ENCODE results near the gene AP1G2.
"Not testable (repeated sequence)": the region's sequence is repeated elsewhere in the genome, so short reads cannot be mapped to it uniquely, and the experiment has no call there.

The AP1G2 gene

DNA sequence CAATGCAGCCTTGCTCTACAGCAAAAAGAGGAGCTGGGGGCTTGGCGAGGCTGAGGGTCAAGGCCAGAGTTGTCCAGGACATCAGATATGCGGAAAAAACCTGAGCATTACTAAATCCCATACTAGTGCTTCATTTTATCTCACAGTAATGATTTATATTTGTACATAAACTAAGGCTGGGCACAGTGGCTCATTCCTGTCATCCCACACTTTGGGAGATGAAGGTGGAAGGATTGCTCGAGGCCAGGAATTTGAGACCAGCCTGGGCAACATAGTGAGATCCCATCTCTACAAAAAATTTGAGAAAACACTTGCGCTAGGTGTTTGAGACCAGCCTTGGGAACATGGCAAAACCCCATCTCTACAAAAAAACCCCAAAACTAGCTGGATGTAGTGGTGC, 22.6 kb upstream of the AP1G2 start:
- TF ChIP-seq GABPA (IDR thresholded peaks at IDR 0.05; ENCODE audit: low read depth) (no peak), SPI1 (IDR thresholded peaks at IDR 0.05; ENCODE audit: borderline replicate concordance, low read depth) (no peak), POLR2AphosphoS5 (IDR thresholded peaks at IDR 0.05; ENCODE audit: low read depth) (no peak)
- TF ChIP-seq, protein P1, sequence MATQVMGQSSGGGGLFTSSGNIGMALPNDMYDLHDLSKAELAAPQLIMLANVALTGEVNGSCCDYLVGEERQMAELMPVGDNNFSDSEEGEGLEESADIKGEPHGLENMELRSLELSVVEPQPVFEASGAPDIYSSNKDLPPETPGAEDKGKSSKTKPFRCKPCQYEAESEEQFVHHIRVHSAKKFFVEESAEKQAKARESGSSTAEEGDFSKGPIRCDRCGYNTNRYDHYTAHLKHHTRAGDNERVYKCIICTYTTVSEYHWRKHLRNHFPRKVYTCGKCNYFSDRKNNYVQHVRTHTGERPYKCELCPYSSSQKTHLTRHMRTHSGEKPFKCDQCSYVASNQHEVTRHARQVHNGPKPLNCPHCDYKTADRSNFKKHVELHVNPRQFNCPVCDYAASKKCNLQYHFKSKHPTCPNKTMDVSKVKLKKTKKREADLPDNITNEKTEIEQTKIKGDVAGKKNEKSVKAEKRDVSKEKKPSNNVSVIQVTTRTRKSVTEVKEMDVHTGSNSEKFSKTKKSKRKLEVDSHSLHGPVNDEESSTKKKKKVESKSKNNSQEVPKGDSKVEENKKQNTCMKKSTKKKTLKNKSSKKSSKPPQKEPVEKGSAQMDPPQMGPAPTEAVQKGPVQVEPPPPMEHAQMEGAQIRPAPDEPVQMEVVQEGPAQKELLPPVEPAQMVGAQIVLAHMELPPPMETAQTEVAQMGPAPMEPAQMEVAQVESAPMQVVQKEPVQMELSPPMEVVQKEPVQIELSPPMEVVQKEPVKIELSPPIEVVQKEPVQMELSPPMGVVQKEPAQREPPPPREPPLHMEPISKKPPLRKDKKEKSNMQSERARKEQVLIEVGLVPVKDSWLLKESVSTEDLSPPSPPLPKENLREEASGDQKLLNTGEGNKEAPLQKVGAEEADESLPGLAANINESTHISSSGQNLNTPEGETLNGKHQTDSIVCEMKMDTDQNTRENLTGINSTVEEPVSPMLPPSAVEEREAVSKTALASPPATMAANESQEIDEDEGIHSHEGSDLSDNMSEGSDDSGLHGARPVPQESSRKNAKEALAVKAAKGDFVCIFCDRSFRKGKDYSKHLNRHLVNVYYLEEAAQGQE (IDR thresholded peaks at IDR 0.05; ENCODE audit: insufficient replicate concordance, low read depth) = no peak
- TF ChIP-seq, protein P2, sequence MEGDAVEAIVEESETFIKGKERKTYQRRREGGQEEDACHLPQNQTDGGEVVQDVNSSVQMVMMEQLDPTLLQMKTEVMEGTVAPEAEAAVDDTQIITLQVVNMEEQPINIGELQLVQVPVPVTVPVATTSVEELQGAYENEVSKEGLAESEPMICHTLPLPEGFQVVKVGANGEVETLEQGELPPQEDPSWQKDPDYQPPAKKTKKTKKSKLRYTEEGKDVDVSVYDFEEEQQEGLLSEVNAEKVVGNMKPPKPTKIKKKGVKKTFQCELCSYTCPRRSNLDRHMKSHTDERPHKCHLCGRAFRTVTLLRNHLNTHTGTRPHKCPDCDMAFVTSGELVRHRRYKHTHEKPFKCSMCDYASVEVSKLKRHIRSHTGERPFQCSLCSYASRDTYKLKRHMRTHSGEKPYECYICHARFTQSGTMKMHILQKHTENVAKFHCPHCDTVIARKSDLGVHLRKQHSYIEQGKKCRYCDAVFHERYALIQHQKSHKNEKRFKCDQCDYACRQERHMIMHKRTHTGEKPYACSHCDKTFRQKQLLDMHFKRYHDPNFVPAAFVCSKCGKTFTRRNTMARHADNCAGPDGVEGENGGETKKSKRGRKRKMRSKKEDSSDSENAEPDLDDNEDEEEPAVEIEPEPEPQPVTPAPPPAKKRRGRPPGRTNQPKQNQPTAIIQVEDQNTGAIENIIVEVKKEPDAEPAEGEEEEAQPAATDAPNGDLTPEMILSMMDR (IDR thresholded peaks at IDR 0.05; ENCODE audit: insufficient read depth, low read length) = no peak
- Histone ChIP-seq H3K27ac (replicated peaks) (no peak overlapping the region), H3K4me3 (replicated peaks; ENCODE audit: insufficient read depth, low read length) (no peak overlapping the region), H3K27me3 (ENCODE audit: insufficient read depth, poor library complexity, severe bottlenecking) (peaks cover 2% of the 10 kb centered on the region)
- no peak for DNase-seq (ENCODE audit: low read depth in 1 of 2, low spot score in 1 of 2)

DNA sequence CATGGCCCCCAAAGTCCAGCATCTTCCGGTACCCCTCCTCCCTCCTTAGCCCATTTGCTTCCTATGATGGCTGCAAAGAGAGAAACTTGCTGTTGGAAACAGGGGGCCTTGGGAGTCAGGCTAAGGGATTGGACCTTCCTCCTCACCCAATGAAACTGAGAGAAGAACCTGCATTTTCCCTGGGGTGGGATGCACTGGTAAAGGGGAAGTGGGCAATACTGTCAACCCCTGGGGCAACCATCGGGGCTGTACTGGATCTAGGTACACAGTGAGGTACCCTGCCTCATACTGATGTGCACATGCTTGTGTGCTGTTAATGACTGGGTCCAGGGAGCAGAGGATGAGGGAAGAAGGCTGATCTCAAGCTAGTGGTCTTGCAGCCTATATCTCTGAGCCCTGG, 22.0 kb upstream of the AP1G2 start:
- Histone ChIP-seq H3K4me3 (replicated peaks; ENCODE audit: insufficient read depth, low read length) (no peak overlapping the region), H3K27me3 (ENCODE audit: insufficient read depth, poor library complexity, severe bottlenecking) (peaks cover 2% of the 10 kb centered on the region), H3K27ac (replicated peaks) (no peak overlapping the region)
- no peak for DNase-seq (ENCODE audit: low read depth in 1 of 2, low spot score in 1 of 2)
- TF ChIP-seq, protein P2 (IDR thresholded peaks at IDR 0.05; ENCODE audit: insufficient read depth, low read length) = no peak
- TF ChIP-seq SPI1 (IDR thresholded peaks at IDR 0.05; ENCODE audit: borderline replicate concordance, low read depth) (no peak), GABPA (IDR thresholded peaks at IDR 0.05; ENCODE audit: low read depth) (no peak), POLR2AphosphoS5 (IDR thresholded peaks at IDR 0.05; ENCODE audit: low read depth) (no peak)
- TF ChIP-seq, protein P1 (IDR thresholded peaks at IDR 0.05; ENCODE audit: insufficient replicate concordance, low read depth) = no peak

DNA sequence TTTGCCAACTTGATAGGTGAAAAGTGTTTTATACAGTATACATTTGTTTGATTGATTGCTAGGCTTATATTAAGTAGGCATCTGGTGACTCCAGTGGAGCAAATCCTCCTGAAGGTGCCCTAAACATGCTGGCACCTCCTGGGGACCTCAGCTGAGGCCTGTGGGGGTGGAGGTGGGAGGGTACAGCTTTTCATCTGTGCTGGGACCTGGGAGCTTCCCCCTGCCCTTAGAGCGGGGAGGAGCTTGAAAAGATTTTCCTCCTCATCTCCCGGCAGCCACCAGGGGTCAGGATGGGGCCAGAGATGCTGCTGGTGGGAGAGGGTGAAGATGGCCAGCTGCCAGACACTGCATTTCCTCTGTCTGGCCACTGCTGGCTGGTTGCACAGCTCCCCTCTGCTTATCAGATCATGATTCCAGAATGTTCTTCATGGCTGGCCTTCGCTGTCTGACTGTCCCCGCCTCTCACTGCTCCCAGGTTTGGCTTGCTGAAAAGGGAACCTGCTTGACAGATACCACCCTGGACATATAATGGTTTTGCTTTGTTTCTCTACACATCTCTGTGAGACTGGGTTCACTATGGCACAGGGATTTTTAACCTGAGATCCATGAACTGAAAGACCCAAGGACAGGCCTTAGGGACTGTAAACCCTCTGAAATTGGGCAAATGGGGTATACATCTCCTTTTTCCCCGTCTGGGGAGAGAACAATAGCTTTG, 21.4 kb upstream of the AP1G2 start:
- H3K4me3 ChIP-seq (replicated peaks; ENCODE audit: insufficient read depth, low read length) = no peak overlapping the region
- no peak overlapping the region for H3K27ac ChIP-seq (replicated peaks)
- TF ChIP-seq, protein P1 (IDR thresholded peaks at IDR 0.05; ENCODE audit: insufficient replicate concordance, low read depth) = no peak
- TF ChIP-seq POLR2AphosphoS5 (IDR thresholded peaks at IDR 0.05; ENCODE audit: low read depth) = peak; percentile 45; the same call in 1 of the 2 replicates
- TF ChIP-seq, protein P2 (IDR thresholded peaks at IDR 0.05; ENCODE audit: insufficient read depth, low read length) = peak; percentile 75
- peak; percentile 58 to 86 for DNase-seq (ENCODE audit: low read depth in 1 of 2, low spot score in 1 of 2)
- peaks cover 2% of the 10 kb centered on the region for H3K27me3 ChIP-seq (ENCODE audit: insufficient read depth, poor library complexity, severe bottlenecking)

DNA sequence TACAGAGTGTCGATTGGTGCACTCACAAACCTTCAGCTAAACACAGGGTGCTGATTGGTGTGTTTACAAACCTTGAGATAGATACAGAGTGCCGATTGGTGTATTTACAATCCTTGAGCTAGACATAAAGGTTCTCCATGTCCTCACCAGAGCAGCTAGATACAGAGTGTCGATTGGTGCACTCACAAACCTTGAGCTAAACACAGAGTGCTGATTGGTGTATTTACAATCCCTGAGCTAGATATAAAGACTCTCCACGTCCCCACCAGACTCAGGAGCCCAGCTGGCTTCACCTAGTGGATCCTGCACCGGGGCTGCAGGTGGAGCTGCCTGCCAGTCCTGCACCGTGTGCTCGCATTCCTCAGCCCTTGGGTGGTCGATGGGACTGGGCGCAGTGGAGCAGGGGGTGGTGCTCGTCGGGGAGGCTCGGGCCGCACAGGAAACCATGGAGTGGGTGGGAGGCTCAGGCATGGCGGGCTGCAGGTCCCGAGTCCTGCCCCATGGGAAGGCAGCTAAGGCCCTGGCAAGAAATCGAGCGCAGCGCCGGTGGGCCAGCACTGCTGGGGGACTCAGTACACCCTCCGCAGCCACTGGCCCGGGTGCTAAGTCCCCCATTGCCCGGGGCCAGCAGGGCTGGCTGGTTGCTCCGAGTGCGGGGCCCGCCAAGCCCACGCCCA, 17.1 kb upstream of the AP1G2 start:
- H3K27me3 ChIP-seq (ENCODE audit: insufficient read depth, poor library complexity, severe bottlenecking); DNase-seq (ENCODE audit: low read depth in 1 of 2, low spot score in 1 of 2); H3K4me3 ChIP-seq (replicated peaks; ENCODE audit: insufficient read depth, low read length); H3K27ac ChIP-seq (replicated peaks): not testable (repeated sequence)

DNA sequence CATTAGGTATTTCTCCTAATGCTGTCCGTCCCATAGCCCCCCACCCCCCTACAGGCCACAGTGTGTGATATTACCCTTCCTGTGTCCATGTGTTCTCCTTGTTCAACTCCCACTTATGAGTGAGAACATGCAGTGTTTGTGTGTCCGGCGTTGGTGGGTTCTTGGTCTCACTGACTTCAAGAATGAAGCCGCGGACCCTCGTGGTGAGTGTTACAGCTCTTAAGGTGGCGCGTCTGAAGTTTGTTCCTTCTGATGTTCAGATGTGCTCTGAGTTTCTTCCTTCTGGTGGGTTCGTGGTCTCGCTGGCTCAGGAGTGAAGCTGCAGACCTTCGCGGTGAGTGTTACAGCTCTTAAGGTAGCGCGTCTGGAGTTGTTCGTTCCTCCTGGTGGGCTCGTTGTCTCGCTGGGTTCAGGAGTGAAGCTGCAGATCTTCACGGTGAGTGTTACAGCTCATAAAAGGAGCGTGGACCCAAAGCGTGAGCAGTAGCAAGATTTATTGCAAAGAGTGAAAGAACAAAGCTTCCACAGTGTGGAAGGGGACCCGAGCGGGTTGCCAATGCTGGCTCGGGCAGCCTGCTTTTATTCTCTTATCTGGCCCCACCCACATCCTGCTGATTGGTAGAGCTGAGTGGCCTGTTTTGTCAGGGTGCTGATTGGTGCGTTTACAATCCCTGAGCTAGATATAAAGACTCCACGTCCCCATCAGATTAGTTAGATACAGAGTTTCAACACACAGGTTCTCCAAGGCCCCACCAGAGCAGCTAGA, 16.4 kb upstream of the AP1G2 start:
- not testable (repeated sequence) for H3K27ac ChIP-seq (replicated peaks); H3K4me3 ChIP-seq (replicated peaks; ENCODE audit: insufficient read depth, low read length); DNase-seq (ENCODE audit: low read depth in 1 of 2, low spot score in 1 of 2)
- H3K27me3 ChIP-seq (ENCODE audit: insufficient read depth, poor library complexity, severe bottlenecking) = peaks cover 13% of the 10 kb centered on the region
